ENCODE data around the gene IL1RAPL1.

IL1RAPL1 gene

GRCh38 chrX:28910487-28910886, 323.2 kb downstream of the IL1RAPL1 start:
- H3K4me3 ChIP-seq (ENCODE audit: low read depth, low read length) = no peak overlapping the region
- no peak for DNase-seq (ENCODE audit: low read depth)

- H3K4me3 ChIP-seq (ENCODE audit: low read depth, low read length) = no peak overlapping the region
- DNase-seq (ENCODE audit: low read depth) = no peak
Measured at GRCh38 chrX:28920153-28920943, 333.1 kb downstream of the IL1RAPL1 start.

GRCh38 chrX:28922106-28922505, 334.9 kb downstream of the IL1RAPL1 start:
- DNase-seq (ENCODE audit: low read depth) = no peak

GRCh38 chrX:28946846-28947245, 359.6 kb downstream of the IL1RAPL1 start:
- DNase-seq (ENCODE audit: low read depth) = no peak
- no peak overlapping the region for H3K4me3 ChIP-seq (ENCODE audit: low read depth, low read length)

More at GRCh38 chrX:28922106-28922505, 334.9 kb downstream of the IL1RAPL1 start:
- no peak overlapping the region for H3K4me3 ChIP-seq (ENCODE audit: low read depth, low read length)

- DNase-seq (ENCODE audit: low read depth) = no peak
- H3K4me3 ChIP-seq (ENCODE audit: low read depth, low read length) = no peak overlapping the region
Measured at GRCh38 chrX:28960063-28960462, 372.8 kb downstream of the IL1RAPL1 start.

GRCh38 chrX:28966331-28966730, 379.1 kb downstream of the IL1RAPL1 start:
- no peak overlapping the region for H3K4me3 ChIP-seq (ENCODE audit: low read depth, low read length)
- DNase-seq (ENCODE audit: low read depth) = no peak

- DNase-seq (ENCODE audit: low read depth) = no peak
Measured at GRCh38 chrX:28969126-28969525, 381.9 kb downstream of the IL1RAPL1 start.

GRCh38 chrX:28979877-28980276, 392.6 kb downstream of the IL1RAPL1 start:
- DNase-seq (ENCODE audit: low read depth) = no peak
- H3K4me3 ChIP-seq (ENCODE audit: low read depth, low read length) = no peak overlapping the region

More at GRCh38 chrX:28969126-28969525, 381.9 kb downstream of the IL1RAPL1 start:
- no peak overlapping the region for H3K4me3 ChIP-seq (ENCODE audit: low read depth, low read length)

GRCh38 chrX:28981952-28982351, 394.7 kb downstream of the IL1RAPL1 start:
- no peak for DNase-seq (ENCODE audit: low read depth)
- H3K4me3 ChIP-seq (ENCODE audit: low read depth, low read length) = no peak overlapping the region

- no peak overlapping the region for H3K4me3 ChIP-seq (ENCODE audit: low read depth, low read length)
- DNase-seq (ENCODE audit: low read depth) = no peak
Measured at GRCh38 chrX:28988246-28988645, 401.0 kb downstream of the IL1RAPL1 start.

- no peak overlapping the region for H3K4me3 ChIP-seq (ENCODE audit: low read depth, low read length)
- no peak for DNase-seq (ENCODE audit: low read depth)
Measured at GRCh38 chrX:28997706-28998463, 410.6 kb downstream of the IL1RAPL1 start.

- DNase-seq (ENCODE audit: low read depth) = no peak
Measured at GRCh38 chrX:28998609-28999135, 411.4 kb downstream of the IL1RAPL1 start.

GRCh38 chrX:29012867-29013266, 425.6 kb downstream of the IL1RAPL1 start:
- DNase-seq (ENCODE audit: low read depth) = no peak

More at GRCh38 chrX:28998609-28999135, 411.4 kb downstream of the IL1RAPL1 start:
- no peak overlapping the region for H3K4me3 ChIP-seq (ENCODE audit: low read depth, low read length)

GRCh38 chrX:29023207-29023606, 436.0 kb downstream of the IL1RAPL1 start:
- H3K4me3 ChIP-seq (ENCODE audit: low read depth, low read length) = no peak overlapping the region
- DNase-seq (ENCODE audit: low read depth) = no peak

More at GRCh38 chrX:29012867-29013266, 425.6 kb downstream of the IL1RAPL1 start:
- no peak overlapping the region for H3K4me3 ChIP-seq (ENCODE audit: low read depth, low read length)

GRCh38 chrX:29024871-29025270, 437.6 kb downstream of the IL1RAPL1 start:
- peak; percentile 10 for DNase-seq (ENCODE audit: low read depth)
- no peak overlapping the region for H3K4me3 ChIP-seq (ENCODE audit: low read depth, low read length)

- no peak for DNase-seq (ENCODE audit: low read depth)
- no peak overlapping the region for H3K4me3 ChIP-seq (ENCODE audit: low read depth, low read length)
Measured at GRCh38 chrX:29039501-29039900, 452.3 kb downstream of the IL1RAPL1 start.

GRCh38 chrX:29040160-29040559, 452.9 kb downstream of the IL1RAPL1 start:
- no peak overlapping the region for H3K4me3 ChIP-seq (ENCODE audit: low read depth, low read length)
- DNase-seq (ENCODE audit: low read depth) = no peak

GRCh38 chrX:29042341-29042740, 455.1 kb downstream of the IL1RAPL1 start:
- no peak overlapping the region for H3K4me3 ChIP-seq (ENCODE audit: low read depth, low read length)
- DNase-seq (ENCODE audit: low read depth) = no peak

GRCh38 chrX:29043746-29044145, 456.5 kb downstream of the IL1RAPL1 start:
- no peak overlapping the region for H3K4me3 ChIP-seq (ENCODE audit: low read depth, low read length)
- no peak for DNase-seq (ENCODE audit: low read depth)

GRCh38 chrX:29044423-29045184, 457.4 kb downstream of the IL1RAPL1 start:
- DNase-seq (ENCODE audit: low read depth) = no peak
- no peak overlapping the region for H3K4me3 ChIP-seq (ENCODE audit: low read depth, low read length)
